H54 (cell line): Measurements from ENCODE around the gene TMEM208.
A peak's percentile ranks its signal among the peaks of the same experiment; 100 is the strongest.

Experiments used
- DNase-seq: peaks from one replicate; pipeline ENCODE4 v3.0.0; 2011; ENCODE audit warnings: low spot score, mixed read lengths; ENCODE audit not compliant: insufficient read length
- FAIRE-seq: peaks from 3 replicates; lab custom pipeline; 2011; peaks lifted over from hg19 to GRCh38; lab: Jason Lieb, UNC
- POLR2A ChIP-seq: IDR thresholded peaks from 2 replicates; pipeline ENCODE4 v1.6.1; 2011; ENCODE audit warnings: low read depth, mild to moderate bottlenecking, low read length

TMEM208 gene

GRCh38 chr16:67269766-67270165 is 42.8 kb downstream of the TMEM208 start:
- DNase-seq, result no peak
- no peak for TF ChIP-seq POLR2A
- no peak for FAIRE-seq

DNA sequence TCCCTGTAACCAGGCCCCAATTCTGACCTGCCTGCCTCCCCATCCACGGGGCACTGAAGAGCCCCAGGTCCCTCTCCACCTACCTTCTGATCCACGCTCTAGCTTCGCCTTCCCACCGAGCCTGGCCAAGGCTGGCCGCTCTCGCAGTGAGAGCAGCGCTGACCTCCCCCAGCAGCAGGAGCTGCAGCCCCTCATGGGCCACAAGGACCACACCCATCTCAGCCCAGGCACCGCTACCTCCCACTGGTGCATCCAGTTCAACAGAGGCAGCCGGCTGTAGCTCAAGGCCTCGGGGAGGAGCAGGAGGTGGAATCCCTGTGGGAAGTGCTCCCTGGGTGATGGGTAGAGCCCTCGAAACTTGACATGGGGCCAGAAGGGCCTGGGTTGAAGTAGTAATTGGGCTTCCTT is 44.0 kb downstream of the TMEM208 start:
- TF ChIP-seq POLR2A, result no peak
- FAIRE-seq (no peak), DNase-seq (no peak)

GRCh38 chr16:67271446-67271845 is 44.5 kb downstream of the TMEM208 start:
- DNase-seq (no peak), FAIRE-seq (no peak)
- no peak for TF ChIP-seq POLR2A

DNA sequence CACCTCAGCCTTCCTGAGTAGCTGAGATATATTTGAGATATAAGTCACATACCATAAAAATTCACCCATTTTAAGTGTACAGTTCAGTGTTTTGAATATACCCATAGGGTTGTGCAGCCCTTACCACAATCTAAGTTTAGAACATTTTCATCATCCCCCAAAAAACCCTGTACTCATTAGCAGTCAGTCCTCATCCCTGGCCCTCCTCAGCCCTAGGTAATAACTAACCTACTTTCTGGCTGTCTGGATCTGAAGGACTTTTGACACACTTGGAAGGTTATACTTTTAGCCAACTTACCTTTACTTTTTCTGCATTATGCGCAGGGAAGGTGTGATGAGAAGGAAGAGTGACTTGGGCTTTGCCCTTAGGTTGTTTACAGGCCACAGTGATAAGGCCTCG is 48.4 kb downstream of the TMEM208 start:
- TF ChIP-seq POLR2A, result no peak
- DNase-seq, result no peak
- FAIRE-seq, result no peak

DNA sequence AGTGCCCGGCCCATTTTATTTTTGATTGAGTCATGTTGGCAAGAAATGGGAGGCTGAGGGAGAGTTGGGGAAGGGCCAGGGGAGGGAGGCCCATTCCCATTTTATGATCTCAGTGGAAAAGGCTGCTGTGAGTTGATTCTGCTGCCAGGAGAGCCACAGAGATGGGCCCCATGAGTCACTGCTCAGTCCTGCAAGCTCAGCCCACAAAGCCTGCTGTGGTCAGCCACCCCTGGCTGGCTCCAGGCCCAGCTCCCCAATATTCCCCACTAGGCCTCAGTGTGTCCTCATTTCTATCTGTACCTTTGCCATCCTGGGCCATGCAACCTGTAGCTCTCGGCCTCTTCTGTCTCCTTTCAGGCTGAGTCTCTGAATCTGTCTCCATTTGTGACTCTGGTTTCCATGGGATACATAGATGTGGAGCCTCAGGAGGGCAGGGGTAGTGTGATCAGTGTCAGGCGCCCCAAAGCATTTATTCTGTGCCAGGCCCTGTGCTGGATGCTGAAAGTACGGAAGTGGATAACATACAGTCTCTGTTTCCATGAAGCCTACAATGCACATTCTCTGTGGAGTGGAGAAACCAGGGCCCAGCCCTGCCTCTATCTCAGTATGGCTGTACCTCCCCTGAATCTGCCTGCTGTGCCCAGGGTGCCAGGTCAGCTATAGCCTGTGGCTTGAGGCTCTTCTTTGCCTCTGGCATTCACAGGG is 50.5 kb downstream of the TMEM208 start:
- DNase-seq, result peak; percentile 98
- FAIRE-seq, result peak; percentile 94
- no peak for TF ChIP-seq POLR2A

DNA sequence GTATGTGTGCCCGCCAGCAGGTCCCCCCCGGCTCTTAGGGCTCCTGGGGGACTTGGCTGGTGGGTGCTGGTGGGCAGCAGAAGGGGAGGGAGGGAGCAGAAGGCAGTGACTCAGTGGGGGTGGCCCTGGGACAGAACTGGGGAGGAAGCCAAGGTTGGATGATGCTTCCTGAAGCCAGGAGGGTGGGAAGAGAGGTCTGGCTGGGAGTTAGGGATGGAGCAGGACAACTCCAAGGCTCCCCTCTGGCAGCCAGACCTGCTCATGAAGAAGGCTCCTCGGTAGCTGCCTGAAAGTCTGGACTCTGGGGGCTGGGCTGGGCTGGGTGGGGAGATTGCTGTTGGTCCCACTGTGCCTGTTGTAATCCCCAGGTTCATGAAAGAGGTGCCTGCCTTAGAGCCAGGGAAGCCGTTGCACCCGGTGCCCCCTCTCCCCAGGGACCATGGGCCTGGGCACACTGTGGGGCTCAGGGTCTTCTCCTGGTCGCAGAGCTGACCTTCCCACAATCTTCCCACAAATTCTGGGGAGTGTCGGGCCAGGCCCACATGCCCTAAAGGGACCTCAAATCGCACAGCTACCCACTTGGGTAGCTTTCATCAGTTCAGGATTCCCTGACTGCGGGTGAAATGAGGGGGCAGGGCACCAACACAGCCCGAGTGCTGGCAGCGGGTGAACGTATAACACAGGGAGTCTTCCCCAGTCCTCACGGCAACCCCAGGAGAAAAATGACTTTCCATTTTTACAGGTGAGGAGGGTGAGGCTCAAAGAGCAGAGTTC is 51.3 kb downstream of the TMEM208 start:
- no peak for TF ChIP-seq POLR2A
- DNase-seq (peak; percentile 81), FAIRE-seq (no peak)
